ENCODE data around the gene HEATR5B.

DNA sequence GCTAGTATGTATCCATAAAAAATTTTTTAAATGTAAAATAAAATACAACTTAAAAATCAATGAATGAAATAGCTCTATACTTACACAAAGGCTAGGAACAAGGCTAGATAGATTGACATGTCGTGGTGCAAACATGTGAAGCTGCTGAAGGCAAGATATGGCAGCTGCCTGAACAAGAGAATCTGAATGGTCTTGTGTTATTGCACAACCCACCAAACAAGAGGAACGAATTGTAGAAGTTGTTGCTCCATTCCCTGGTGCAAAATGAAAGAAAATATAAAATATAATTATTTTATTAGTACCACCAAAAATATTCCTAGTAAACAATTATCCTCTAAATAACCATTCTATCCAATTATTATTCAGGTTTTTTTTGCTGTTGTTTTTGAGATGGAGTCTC lies 46.4 kb downstream of the HEATR5B start:
- TF ChIP-seq POLR2A (IDR thresholded peaks at IDR 0.05) (no peak), CTCF (IDR thresholded peaks at IDR 0.05) (no peak)
